Activated CD4-positive, alpha-beta T cell treated with anti-CD3 and anti-CD28 coated beads for 36 hours (primary cell): ENCODE results near the gene NMT2. TPM values are rescaled to one million over a fixed set of nuclear protein-coding genes. Genes with fewer than 3 reads are reported as not detected.

Experiments used
- ATAC-seq: fragments of 200-7000 bp; cut with Tn5 transposase; one replicate; pipeline ENCODE4 v1.10.0; 2021; ENCODE audit warnings: mild to moderate bottlenecking, moderate library complexity
- CTCF ChIA-PET: fragments of 350-600 bp; sonication (Branson Sonifier 250); formaldehyde crosslinking; loops from one replicate; lab custom pipeline; 2021; ENCODE audit warnings: antibody characterized with exemption; lab: Charles Lee
- POLR2A ChIA-PET: fragments of 350-600 bp; sonication (Branson Sonifier 250); formaldehyde crosslinking; loops from one replicate; lab custom pipeline; 2021; ENCODE audit warnings: antibody characterized with exemption, inconsistent platforms; lab: Charles Lee
- DNase-seq: peaks from one replicate; pipeline ENCODE4 v3.0.0-alpha.2; 2020
- H3K27ac Mint-ChIP-seq: one replicate; pipeline ENCODE4 v1.8.0; 2021; ENCODE audit warnings: mixed read lengths
- H3K27me3 Mint-ChIP-seq: one replicate; pipeline ENCODE4 v1.8.0; 2021; ENCODE audit warnings: mixed read lengths
- H3K36me3 Mint-ChIP-seq: one replicate; pipeline ENCODE4 v1.8.0; 2021; ENCODE audit warnings: low read depth, mixed read lengths
- H3K4me1 Mint-ChIP-seq: one replicate; pipeline ENCODE4 v1.8.0; 2021; ENCODE audit warnings: mixed read lengths
- H3K4me3 Mint-ChIP-seq: one replicate; pipeline ENCODE4 v1.8.0; 2021; ENCODE audit warnings: mild to moderate bottlenecking, moderate library complexity, mixed read lengths
- H3K9me3 Mint-ChIP-seq: one replicate; pipeline ENCODE4 v1.8.0; 2021; ENCODE audit warnings: low read depth, mixed read lengths
- intact Hi-C, 2 experiments: fragments of 100-400 bp; cut with DNase I in 1 of 2; cut with micrococcal nuclease in 1 of 2; formaldehyde crosslinking; loops; one replicate each; pipeline versions ENCODE4 v1.14.2 to v1.15.1; 2022 to 2024; cut with DNase I, micrococcal nuclease
- total RNA-seq, 2 experiments: library from RNA; stranded (reverse); gene quantifications; one replicate each; pipeline ENCODE4 v1.2.3, GENCODE V29; 2021

The NMT2 gene
- total RNA-seq, 2 experiments from 2014 or later: 20.6 to 22.1 TPM

DNA sequence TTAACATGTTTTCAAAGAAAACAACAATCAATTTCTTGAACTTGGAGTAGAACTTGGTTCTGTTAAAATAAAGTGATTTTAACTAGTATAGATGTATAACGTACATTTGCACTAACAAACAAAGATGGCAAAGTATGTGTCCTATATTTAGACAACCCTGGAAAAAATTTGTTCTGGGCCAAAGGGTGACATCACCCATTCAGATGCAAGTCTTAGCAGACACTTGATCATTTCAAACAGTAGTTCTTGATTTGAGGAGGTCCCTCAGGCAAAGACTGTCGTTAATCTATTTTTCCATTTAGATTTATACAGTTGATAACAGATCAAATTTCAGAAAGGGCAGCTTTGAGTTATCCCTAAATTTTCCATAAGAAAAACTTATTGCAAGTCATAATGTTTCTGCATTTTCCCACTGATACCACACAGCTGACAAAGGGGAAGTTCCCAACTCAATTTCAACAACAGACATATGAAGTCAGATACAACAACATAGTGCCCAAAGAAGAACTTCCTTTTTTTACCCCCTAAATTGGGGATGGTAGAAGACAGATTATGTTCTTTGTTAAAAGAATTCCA lies 5.2 kb downstream of the NMT2 start:
- Mint-ChIP-seq H3K27ac (peak overlapping the region; percentile 76), H3K4me3 (peak overlapping the region; percentile 60), H3K9me3 (no peaks in the 10 kb centered on the region), H3K27me3 (no peaks in the 10 kb centered on the region), H3K4me1 (peaks cover 54% of the 10 kb centered on the region), H3K36me3 (peaks cover 3% of the 10 kb centered on the region)
- ATAC-seq: no peak
- ChIA-PET CTCF (interaction anchor here (1.2 to 1.7 kb wide), 3 partner anchors 11 to 41 kb away, joined by 4 to 6 read pairs (median 6); no protein-coding TSS in a partner anchor), POLR2A (no interaction called here)
- intact Hi-C loops: no loop called here
- DNase-seq: no peak

GRCh38 chr10:15158972-15159371 lies 9.5 kb downstream of the NMT2 start:
- no peak overlapping the region for H3K27ac Mint-ChIP-seq
- H3K27me3 Mint-ChIP-seq: no peaks in the 10 kb centered on the region
- H3K36me3 Mint-ChIP-seq: peaks cover 6% of the 10 kb centered on the region
- H3K4me3 Mint-ChIP-seq: no peak overlapping the region
- ATAC-seq (no peak), DNase-seq (no peak)
- intact Hi-C loops: no loop called here
- POLR2A ChIA-PET: no interaction called here
- no peaks in the 10 kb centered on the region for H3K9me3 Mint-ChIP-seq
- H3K4me1 Mint-ChIP-seq: peaks cover 49% of the 10 kb centered on the region
- CTCF ChIA-PET: no interaction called here

DNA sequence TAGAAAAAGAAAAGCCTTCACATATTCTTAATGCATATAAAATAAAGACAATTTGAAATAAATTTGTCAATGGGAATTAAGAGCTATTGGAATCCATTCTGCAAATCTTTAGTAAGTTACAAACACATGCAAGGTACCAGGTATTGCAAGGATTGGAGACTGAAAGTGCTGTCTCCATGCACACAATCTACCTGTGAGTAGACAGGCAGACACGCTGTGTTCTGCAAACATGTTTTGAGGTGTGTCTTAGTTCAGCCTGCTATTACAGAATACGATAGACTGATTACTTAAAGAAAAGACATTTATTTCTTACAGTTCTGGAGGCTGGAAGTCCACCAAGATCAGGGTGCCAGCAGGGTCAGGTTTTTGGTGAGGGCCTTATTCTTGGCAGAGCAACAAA lies 10.0 kb downstream of the NMT2 start:
- Mint-ChIP-seq H3K9me3 (no peaks in the 10 kb centered on the region), H3K27ac (no peak overlapping the region), H3K27me3 (no peaks in the 10 kb centered on the region), H3K36me3 (peaks cover 4% of the 10 kb centered on the region), H3K4me3 (no peak overlapping the region), H3K4me1 (peaks cover 45% of the 10 kb centered on the region)
- no peak for ATAC-seq
- ChIA-PET POLR2A (no interaction called here), CTCF (no interaction called here)
- no peak for DNase-seq
- intact Hi-C loops: no loop called here

GRCh38 chr10:15155978-15156656 lies 12.4 kb downstream of the NMT2 start:
- no peak overlapping the region for H3K4me3 Mint-ChIP-seq
- H3K27me3 Mint-ChIP-seq: no peaks in the 10 kb centered on the region
- intact Hi-C loops: no loop called here
- no peak for DNase-seq
- ChIA-PET CTCF (no interaction called here), POLR2A (no interaction called here)
- peaks cover 42% of the 10 kb centered on the region for H3K4me1 Mint-ChIP-seq
- H3K27ac Mint-ChIP-seq: no peak overlapping the region
- no peaks in the 10 kb centered on the region for H3K9me3 Mint-ChIP-seq
- ATAC-seq: no peak
- H3K36me3 Mint-ChIP-seq: peaks cover 4% of the 10 kb centered on the region

GRCh38 chr10:15152556-15152955 lies 15.9 kb downstream of the NMT2 start:
- no peak overlapping the region for H3K4me3 Mint-ChIP-seq
- CTCF ChIA-PET: interaction anchor here (0.6 to 1.3 kb wide), 4 partner anchors 10 to 29 kb away, joined by 3 to 7 read pairs (median 4); no protein-coding TSS in a partner anchor
- no peaks in the 10 kb centered on the region for H3K9me3 Mint-ChIP-seq
- POLR2A ChIA-PET: interaction anchor here (0.8 to 0.9 kb wide), 2 partner anchors 12 to 15 kb away, joined by 3 read pairs; no protein-coding TSS in a partner anchor
- intact Hi-C loops: no loop called here
- peaks cover 4% of the 10 kb centered on the region for H3K36me3 Mint-ChIP-seq
- H3K27ac Mint-ChIP-seq: no peak overlapping the region
- H3K27me3 Mint-ChIP-seq: no peaks in the 10 kb centered on the region
- peaks cover 30% of the 10 kb centered on the region for H3K4me1 Mint-ChIP-seq
- no peak for ATAC-seq
- DNase-seq: no peak

DNA sequence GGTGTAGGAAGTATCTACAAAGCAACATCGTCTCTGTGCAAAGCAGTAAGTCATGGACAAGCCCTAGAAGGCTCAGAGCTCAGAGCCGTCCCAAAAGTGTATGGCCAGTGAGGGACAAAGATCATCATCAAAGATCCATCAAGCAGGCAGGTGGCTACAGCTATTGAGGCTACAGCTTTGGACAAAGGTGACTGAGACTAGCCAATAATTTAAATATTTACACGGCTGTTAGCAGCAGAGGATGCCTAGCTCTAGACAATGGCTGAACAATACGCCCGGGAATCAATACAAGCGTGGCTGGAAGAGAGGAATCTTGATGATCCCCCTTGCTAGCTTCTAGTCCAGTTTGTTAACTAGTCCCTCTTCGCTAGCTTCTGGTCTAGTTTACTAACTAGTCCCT lies 17.9 kb downstream of the NMT2 start:
- no peak for DNase-seq
- H3K27ac Mint-ChIP-seq: no peak overlapping the region
- no peaks in the 10 kb centered on the region for H3K27me3 Mint-ChIP-seq
- ChIA-PET CTCF (interaction anchor here (1.0 kb wide), 1 partner anchor 9 kb away, joined by 3 read pairs; no protein-coding TSS in a partner anchor), POLR2A (no interaction called here)
- ATAC-seq: no peak
- H3K4me1 Mint-ChIP-seq: peaks cover 35% of the 10 kb centered on the region
- intact Hi-C loops: no loop called here
- peaks cover 5% of the 10 kb centered on the region for H3K36me3 Mint-ChIP-seq
- H3K4me3 Mint-ChIP-seq: no peak overlapping the region
- H3K9me3 Mint-ChIP-seq: no peaks in the 10 kb centered on the region

DNA sequence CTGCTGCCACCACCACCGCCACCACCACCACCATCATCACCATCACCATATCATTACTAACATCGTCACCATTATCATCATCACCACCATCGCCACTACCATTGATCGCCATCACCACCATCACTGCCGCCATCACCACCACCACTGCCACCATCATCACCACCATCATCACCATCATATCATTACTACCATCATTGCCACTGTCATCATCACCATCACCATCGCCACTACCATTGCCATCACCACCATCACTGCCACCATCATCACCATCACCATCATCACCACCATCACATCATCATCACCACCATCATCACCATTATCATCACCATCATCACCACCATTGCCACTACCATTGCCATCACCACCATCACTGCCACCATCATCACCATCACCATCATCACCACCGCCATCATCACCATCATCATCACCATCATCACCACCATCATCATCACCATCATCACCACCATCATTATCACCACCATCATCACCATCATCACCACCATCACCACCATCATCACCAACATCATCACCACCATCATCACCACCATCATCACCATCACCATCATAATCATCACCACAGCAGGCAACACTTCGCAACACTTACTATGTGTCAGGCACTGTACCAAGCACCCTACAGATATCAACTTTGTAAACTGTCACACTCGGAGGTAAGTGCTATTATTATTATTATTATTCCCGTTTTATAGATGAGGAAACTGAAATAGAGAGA lies 19.3 kb downstream of the NMT2 start:
- intact Hi-C loops: loop anchor here in 1 of 2 experiments (2.0 kb wide), 1 partner anchor 16 kb away; no protein-coding TSS in a partner anchor
- no peak for ATAC-seq
- no peak overlapping the region for H3K4me3 Mint-ChIP-seq
- H3K27ac Mint-ChIP-seq: no peak overlapping the region
- CTCF ChIA-PET: interaction anchor here (0.9 kb wide), 1 partner anchor 37 kb away, joined by 3 read pairs; no protein-coding TSS in a partner anchor
- peaks cover 41% of the 10 kb centered on the region for H3K4me1 Mint-ChIP-seq
- no peaks in the 10 kb centered on the region for H3K27me3 Mint-ChIP-seq
- peaks cover 5% of the 10 kb centered on the region for H3K36me3 Mint-ChIP-seq
- POLR2A ChIA-PET: no interaction called here
- no peak for DNase-seq
- no peaks in the 10 kb centered on the region for H3K9me3 Mint-ChIP-seq

DNA sequence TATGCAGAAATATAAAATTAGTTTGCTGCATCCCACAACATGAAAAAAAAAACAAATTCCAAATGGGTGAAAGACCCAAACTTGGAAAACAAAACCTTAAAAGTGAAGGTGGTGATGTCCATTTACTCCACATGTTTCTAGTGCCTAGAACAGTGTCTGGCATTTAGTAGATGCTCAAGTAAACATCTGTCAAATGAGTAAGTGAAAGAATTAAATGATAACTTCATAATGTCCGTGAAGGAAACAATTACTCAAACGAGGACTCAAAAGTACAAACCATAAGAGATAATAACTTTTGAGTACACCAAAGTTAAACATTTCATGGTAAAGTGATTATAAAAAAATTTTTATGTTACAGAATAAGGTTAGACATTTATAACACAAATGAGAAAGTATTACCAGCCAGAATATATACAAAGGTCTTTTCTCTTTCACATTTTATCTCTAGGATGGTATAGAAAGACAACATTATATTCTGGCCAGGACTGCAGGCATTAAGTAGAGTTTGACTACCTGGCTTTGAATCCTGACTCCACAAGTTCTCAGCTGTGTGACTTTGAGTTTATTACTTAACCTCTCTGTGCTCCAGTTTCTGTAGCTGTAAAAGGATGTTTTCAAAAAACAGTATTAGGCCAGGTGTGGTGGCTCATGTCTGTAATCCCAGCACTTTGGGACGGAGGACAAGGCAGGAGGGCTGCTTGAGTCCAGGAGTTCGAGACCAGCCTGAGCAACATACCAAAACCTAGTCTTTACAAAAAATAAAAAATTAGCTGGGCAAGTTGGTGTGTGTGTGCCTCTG lies 20.7 kb downstream of the NMT2 start:
- H3K4me1 Mint-ChIP-seq: peaks cover 46% of the 10 kb centered on the region
- no peaks in the 10 kb centered on the region for H3K9me3 Mint-ChIP-seq
- no peak for DNase-seq
- H3K27me3 Mint-ChIP-seq: no peaks in the 10 kb centered on the region
- H3K27ac Mint-ChIP-seq: no peak overlapping the region
- ChIA-PET POLR2A (interaction anchor here (1.0 kb wide), 1 partner anchor 15 kb away, joined by 6 read pairs; no protein-coding TSS in a partner anchor), CTCF (interaction anchor here (0.9 to 1.1 kb wide), 3 partner anchors 15 to 38 kb away, joined by 3 to 9 read pairs (median 3); no protein-coding TSS in a partner anchor)
- peak; percentile 33 for ATAC-seq
- H3K36me3 Mint-ChIP-seq: peaks cover 6% of the 10 kb centered on the region
- intact Hi-C loops: loop anchor here (2.0 kb wide), 2 partner anchors 17 to 19 kb away; no protein-coding TSS in a partner anchor
- H3K4me3 Mint-ChIP-seq: no peak overlapping the region

DNA sequence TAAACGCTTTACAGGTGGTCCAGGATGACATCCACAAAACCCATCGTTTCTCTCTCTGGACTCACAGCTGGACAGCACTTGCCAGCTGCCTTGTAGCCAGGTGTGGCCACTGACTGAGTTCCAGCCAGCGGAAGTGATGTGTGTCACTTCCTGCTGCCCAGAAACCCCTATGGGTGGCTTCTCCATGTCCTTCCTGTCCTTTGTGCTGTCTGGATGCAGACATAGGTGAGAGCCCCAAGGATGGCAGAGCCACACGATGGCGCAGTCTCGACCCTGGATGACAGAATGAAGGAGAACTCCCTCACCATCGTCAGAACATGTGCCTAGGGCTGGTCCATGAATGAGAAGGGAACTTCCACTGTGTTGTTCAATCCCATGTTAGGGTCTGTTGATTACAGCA lies 22.1 kb downstream of the NMT2 start:
- Mint-ChIP-seq H3K27me3 (no peaks in the 10 kb centered on the region), H3K9me3 (no peaks in the 10 kb centered on the region), H3K4me1 (peaks cover 52% of the 10 kb centered on the region), H3K27ac (no peak overlapping the region), H3K4me3 (no peak overlapping the region), H3K36me3 (peaks cover 4% of the 10 kb centered on the region)
- POLR2A ChIA-PET: interaction anchor here (1.0 kb wide), 1 partner anchor 16 kb away, joined by 6 read pairs; no protein-coding TSS in a partner anchor
- CTCF ChIA-PET: interaction anchor here (1.1 kb wide), 1 partner anchor 20 kb away, joined by 9 read pairs; no protein-coding TSS in a partner anchor
- ATAC-seq: no peak
- DNase-seq: no peak
- intact Hi-C loops: loop anchor here in 1 of 2 experiments (2.0 kb wide), 1 partner anchor 20 kb away; no protein-coding TSS in a partner anchor

DNA sequence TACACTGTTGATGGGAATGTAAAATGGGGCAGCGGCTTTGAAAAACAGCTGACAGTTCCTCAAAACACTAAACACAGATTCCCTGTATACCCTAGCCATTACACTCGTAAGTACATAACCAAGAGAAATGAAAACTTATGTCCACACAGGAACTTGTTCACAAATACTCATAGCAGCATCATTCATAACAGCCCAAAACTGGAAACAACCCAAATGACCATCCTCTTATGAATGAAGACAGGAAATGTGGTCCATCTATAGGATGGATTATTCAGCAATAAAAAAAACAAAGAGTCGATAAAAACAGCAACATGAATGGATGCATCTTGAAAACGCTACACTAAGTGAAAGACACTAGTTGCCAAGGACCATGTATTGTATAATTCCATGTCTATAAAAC lies 23.7 kb downstream of the NMT2 start:
- intact Hi-C loops: loop anchor here in 1 of 2 experiments (5.0 kb wide), 1 partner anchor 752 kb away; no protein-coding TSS in a partner anchor
- H3K4me3 Mint-ChIP-seq: no peak overlapping the region
- peaks cover 59% of the 10 kb centered on the region for H3K4me1 Mint-ChIP-seq
- no peaks in the 10 kb centered on the region for H3K27me3 Mint-ChIP-seq
- H3K27ac Mint-ChIP-seq: peak overlapping the region; percentile 27
- H3K9me3 Mint-ChIP-seq: no peaks in the 10 kb centered on the region
- POLR2A ChIA-PET: no interaction called here
- peaks cover 8% of the 10 kb centered on the region for H3K36me3 Mint-ChIP-seq
- DNase-seq (no peak), ATAC-seq (no peak)
- CTCF ChIA-PET: interaction anchor here (0.7 to 1.3 kb wide), 2 partner anchors 10 to 86 kb away, joined by 3 read pairs; no protein-coding TSS in a partner anchor
